ENCODE results near the gene TMEM74B. TPM values are rescaled to one million over a fixed set of nuclear protein-coding genes. Genes with fewer than 3 reads are reported as not detected.

The TMEM74B gene
- total RNA-seq, 1 experiment from 2014 or later, result 8.4 TPM

GRCh38 chr20:1130847-1131246, 53.9 kb downstream of the TMEM74B start:
- Mint-ChIP-seq H3K4me1 (no peaks in the 10 kb centered on the region), H3K27me3 (ENCODE audit: low read depth) (no peaks in the 10 kb centered on the region), H3K27ac (no peak overlapping the region), H3K9me3 (no peaks in the 10 kb centered on the region), H3K36me3 (peaks cover 69% of the 10 kb centered on the region), H3K4me3 (no peak overlapping the region)
- POLR2A ChIA-PET, result no interaction called here
- CTCF ChIA-PET, result no interaction called here
- TF ChIP-seq ESRRA (CRISPR knock-in tag; IDR thresholded peaks at IDR 0.05; ENCODE audit: borderline replicate concordance) (no peak), EMX1 (CRISPR knock-in tag; IDR thresholded peaks at IDR 0.05) (no peak), NFATC4 (CRISPR knock-in tag; IDR thresholded peaks at IDR 0.05) (no peak), E2F1 (CRISPR knock-in tag; IDR thresholded peaks at IDR 0.05) (no peak), NFYB (CRISPR knock-in tag; conservative IDR thresholded peaks at IDR 0.05; ENCODE audit: low read depth) (no peak), FOXK1 (CRISPR knock-in tag; IDR thresholded peaks at IDR 0.05) (no peak), OVOL2 (CRISPR knock-in tag; IDR thresholded peaks at IDR 0.05; ENCODE audit: borderline replicate concordance) (no peak)
- DNase-seq (ENCODE audit: low spot score) (no peak), ATAC-seq (no peak)

Other genes with a start within 250 kb of the TMEM74B start
- 4.5 to 9.0 TPM (median 8.5 TPM) in 3 replicates for gene RSPO4, start 182.7 kb downstream of the TMEM74B start, total RNA-seq (2021)
- gene PSMF1, start 66.4 kb downstream of the TMEM74B start, total RNA-seq (2021), result 97.3 to 113 TPM (median 107 TPM) in 3 replicates
- gene C20orf202, start 18.5 kb upstream of the TMEM74B start, total RNA-seq (2021), result 0.11 to 0.22 TPM in 2 of 3 replicates, not detected in the other
- gene RAD21L1, start 41.1 kb upstream of the TMEM74B start, total RNA-seq (2021), result 0.62 to 0.77 TPM (median 0.73 TPM) in 3 replicates
- gene SNPH, start 81.3 kb upstream of the TMEM74B start, total RNA-seq (2021), result 3.5 to 4.4 TPM (median 3.6 TPM) in 3 replicates
- 2.5 to 3.3 TPM (median 2.6 TPM) in 3 replicates for gene SDCBP2, start 144.2 kb upstream of the TMEM74B start, total RNA-seq (2021)
- 197 to 218 TPM (median 201 TPM) in 3 replicates for gene FKBP1A, start 208.1 kb upstream of the TMEM74B start, total RNA-seq (2021)

All from WTC11 (cell line).